ENCODE results near the gene FMNL3.

The FMNL3 gene

DNA sequence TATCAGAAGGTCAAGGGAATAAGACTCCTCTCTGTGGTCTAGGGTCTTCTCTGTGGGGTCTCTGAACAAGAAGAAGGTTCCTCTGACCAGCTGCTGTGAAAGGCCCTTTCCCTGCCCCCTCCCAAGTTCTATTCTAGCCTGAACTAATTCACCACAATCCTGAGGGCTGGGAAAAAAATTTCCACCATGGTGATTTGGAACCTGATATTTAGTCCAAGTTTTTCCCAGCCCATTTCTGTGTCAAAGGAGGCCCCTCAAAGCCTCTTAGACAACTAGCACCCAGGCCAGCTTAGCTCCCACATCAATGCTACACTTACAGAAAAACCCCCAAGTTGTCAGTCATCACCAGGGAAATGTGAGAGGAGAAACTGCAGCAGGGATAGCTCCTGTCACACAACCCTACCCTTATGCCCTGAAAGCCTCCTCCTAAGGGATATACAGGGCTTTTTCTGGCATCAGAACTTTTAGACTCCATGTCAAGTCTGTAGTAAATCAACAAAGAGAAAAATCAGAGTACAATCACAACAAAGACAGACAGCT, 4.5 kb downstream of the FMNL3 start:
- POLR2A ChIA-PET = interaction anchor here (0.8 to 1.5 kb wide), 3 partner anchors 39 to 380 kb away, joined by 3 to 5 read pairs (median 3); partner anchors contain the start of gene TROAP
- TF ChIP-seq BHLHE40 (IDR thresholded peaks at IDR 0.05; ENCODE audit: borderline replicate concordance) (no peak), SUZ12 (IDR thresholded peaks at IDR 0.05) (no peak), SP1 (IDR thresholded peaks at IDR 0.05) (no peak), TARDBP (IDR thresholded peaks at IDR 0.05) (no peak), NFRKB (IDR thresholded peaks at IDR 0.05) (no peak), ELF4 (IDR thresholded peaks at IDR 0.05) (no peak)
- no peak for DNase-seq (ENCODE audit: extremely low spot score)
- CTCF ChIA-PET = interaction anchor here (0.8 to 1.1 kb wide), 3 partner anchors 39 to 355 kb away, joined by 3 to 4 read pairs (median 3); partner anchors contain the start of gene TMBIM6

- no peak for DNase-seq (ENCODE audit: extremely low spot score)
- TF ChIP-seq CTBP1 (IDR thresholded peaks at IDR 0.05; ENCODE audit: borderline replicate concordance) (no peak), FOXK2 (IDR thresholded peaks at IDR 0.05) (no peak), FOXA1 (IDR thresholded peaks at IDR 0.05) (no peak), ZNF384 (IDR thresholded peaks at IDR 0.05) (no peak), FOXM1 (IDR thresholded peaks at IDR 0.05; ENCODE audit: borderline replicate concordance) (no peak), TARDBP (IDR thresholded peaks at IDR 0.05) (no peak), PKNOX1 (IDR thresholded peaks at IDR 0.05) (no peak), SUZ12 (IDR thresholded peaks at IDR 0.05) (no peak), SP1 (IDR thresholded peaks at IDR 0.05) (no peak), ARNT (IDR thresholded peaks at IDR 0.05) (no peak), L3MBTL2 (conservative IDR thresholded peaks at IDR 0.05) (no peak), ELF4 (IDR thresholded peaks at IDR 0.05) (no peak), HDGF (IDR thresholded peaks at IDR 0.05; ENCODE audit: borderline replicate concordance) (no peak), NFRKB (IDR thresholded peaks at IDR 0.05) (no peak), BHLHE40 (IDR thresholded peaks at IDR 0.05; ENCODE audit: borderline replicate concordance) (no peak), LEF1 (IDR thresholded peaks at IDR 0.05; ENCODE audit: borderline replicate concordance) (no peak)
- POLR2A ChIA-PET = no interaction called here
- CTCF ChIA-PET = no interaction called here
Measured at GRCh38 chr12:49702009-49702408, 5.2 kb downstream of the FMNL3 start.

GRCh38 chr12:49698619-49699545, 8.3 kb downstream of the FMNL3 start:
- ChIA-PET CTCF (interaction anchor here (0.7 kb wide), 1 partner anchor 65 kb away, joined by 3 read pairs; no protein-coding TSS in a partner anchor), POLR2A (no interaction called here)
- TF ChIP-seq ZNF384 (IDR thresholded peaks at IDR 0.05) (no peak), ARNT (IDR thresholded peaks at IDR 0.05) (no peak), FOXA1 (IDR thresholded peaks at IDR 0.05) (no peak), SP1 (IDR thresholded peaks at IDR 0.05) (no peak), FOXK2 (IDR thresholded peaks at IDR 0.05) (no peak), TARDBP (IDR thresholded peaks at IDR 0.05) (no peak)
- no peak for DNase-seq (ENCODE audit: extremely low spot score)

- DNase-seq (ENCODE audit: extremely low spot score) = no peak
- POLR2A ChIA-PET = interaction anchor here (1.3 kb wide), 1 partner anchor 8 kb away, joined by 3 read pairs; no protein-coding TSS in a partner anchor
- TF ChIP-seq SUZ12 (IDR thresholded peaks at IDR 0.05) (no peak), ARNT (IDR thresholded peaks at IDR 0.05) (no peak), TARDBP (IDR thresholded peaks at IDR 0.05) (no peak), FOXA1 (IDR thresholded peaks at IDR 0.05) (no peak), HDGF (IDR thresholded peaks at IDR 0.05; ENCODE audit: borderline replicate concordance) (no peak), SP1 (IDR thresholded peaks at IDR 0.05) (no peak), PKNOX1 (IDR thresholded peaks at IDR 0.05) (no peak)
- CTCF ChIA-PET = interaction anchor here (0.6 to 1.4 kb wide), 2 partner anchors 8 to 44 kb away, joined by 4 read pairs; partner anchors contain the start of gene TMBIM6
Measured at GRCh38 chr12:49697808-49698207, 9.4 kb downstream of the FMNL3 start.

DNA sequence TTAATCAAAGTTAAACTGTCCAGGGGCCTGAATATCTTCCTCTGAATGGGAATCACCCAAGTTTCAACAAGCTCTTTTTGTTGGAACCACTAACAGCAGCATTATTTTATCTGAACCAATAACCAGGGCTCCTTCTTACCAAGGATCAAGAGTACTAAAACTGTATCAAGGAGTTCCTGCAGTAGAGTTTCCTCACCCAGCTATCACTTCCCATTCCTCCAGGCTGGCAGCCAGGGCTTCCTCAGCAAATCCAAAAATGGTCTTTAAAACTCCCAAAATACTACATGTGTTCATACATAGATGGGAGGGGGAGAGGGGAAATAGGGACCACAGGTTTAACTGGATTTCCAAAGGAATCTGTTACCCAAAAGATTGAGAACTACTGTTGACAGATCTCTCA, 10.5 kb downstream of the FMNL3 start:
- CTCF ChIA-PET = interaction anchor here (1.4 kb wide), 1 partner anchor 45 kb away, joined by 4 read pairs; the partner anchor contains the start of gene TMBIM6
- no peak for TF ChIP-seq FOXM1 (IDR thresholded peaks at IDR 0.05; ENCODE audit: borderline replicate concordance)
- no peak for TF ChIP-seq SUZ12 (IDR thresholded peaks at IDR 0.05)
- no peak for TF ChIP-seq BHLHE40 (IDR thresholded peaks at IDR 0.05; ENCODE audit: borderline replicate concordance)
- TF ChIP-seq HDGF (IDR thresholded peaks at IDR 0.05; ENCODE audit: borderline replicate concordance) = no peak
- no peak for TF ChIP-seq ZNF384 (IDR thresholded peaks at IDR 0.05)
- no peak for TF ChIP-seq CTBP1 (IDR thresholded peaks at IDR 0.05; ENCODE audit: borderline replicate concordance)
- TF ChIP-seq NFRKB (IDR thresholded peaks at IDR 0.05) = no peak
- no peak for TF ChIP-seq L3MBTL2 (conservative IDR thresholded peaks at IDR 0.05)
- no peak for TF ChIP-seq ELF4 (IDR thresholded peaks at IDR 0.05)
- TF ChIP-seq FOXK2 (IDR thresholded peaks at IDR 0.05) = no peak
- TF ChIP-seq SP1 (IDR thresholded peaks at IDR 0.05) = no peak
- TF ChIP-seq TARDBP (IDR thresholded peaks at IDR 0.05) = no peak
- no peak for TF ChIP-seq LEF1 (IDR thresholded peaks at IDR 0.05; ENCODE audit: borderline replicate concordance)
- TF ChIP-seq FOXA1 (IDR thresholded peaks at IDR 0.05) = no peak
- no peak for TF ChIP-seq PKNOX1 (IDR thresholded peaks at IDR 0.05)
- TF ChIP-seq ARNT (IDR thresholded peaks at IDR 0.05) = no peak
- DNase-seq (ENCODE audit: extremely low spot score) = no peak
- POLR2A ChIA-PET = interaction anchor here (1.3 to 1.6 kb wide), 2 partner anchors 9 to 45 kb away, joined by 3 to 5 read pairs; partner anchors contain the start of gene TMBIM6
